ENCODE results near the gene FLYWCH2. TPM values are rescaled to one million over a fixed set of nuclear protein-coding genes. Genes with fewer than 3 reads are reported as not detected.

The FLYWCH2 gene
- total and polyA plus RNA-seq, 2 of the 13 experiments (the other 11 are each of a cell fraction or from before 2014, with no cell fraction given), result 16.9 to 19.8 TPM

DNA sequence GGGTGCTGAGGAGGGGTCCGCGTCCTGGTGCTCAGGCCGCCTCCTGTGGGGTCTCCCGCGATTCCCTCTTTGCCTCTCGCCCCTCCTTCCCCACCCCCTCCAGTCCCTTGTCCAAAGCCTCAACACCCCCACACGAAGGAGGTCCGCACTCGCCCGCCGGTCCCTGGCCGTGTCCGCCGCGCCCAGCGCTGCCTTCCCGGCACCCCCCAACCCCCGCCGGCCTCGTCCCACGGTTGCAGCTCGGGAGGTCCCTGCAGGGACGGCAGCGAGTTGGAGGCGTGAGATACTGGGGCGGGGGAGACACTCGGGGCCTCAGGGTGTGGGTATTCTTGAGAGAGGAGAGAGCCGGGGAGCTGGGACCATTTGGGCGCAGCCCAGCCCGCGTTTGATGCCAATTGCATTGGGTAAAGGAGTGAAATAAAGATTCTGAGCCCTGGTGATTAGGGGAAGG lies 468 bp downstream of the FLYWCH2 start (continued):
- TF ChIP-seq ZNF510 (CRISPR knock-in tag; IDR thresholded peaks at IDR 0.05; ENCODE audit: low read depth), result no peak; the same call in 1 of the 2 replicates
- TF ChIP-seq THYN1 (CRISPR knock-in tag; IDR thresholded peaks at IDR 0.05; ENCODE audit: borderline replicate concordance, low read depth), result no peak
- TF ChIP-seq, protein P1, sequence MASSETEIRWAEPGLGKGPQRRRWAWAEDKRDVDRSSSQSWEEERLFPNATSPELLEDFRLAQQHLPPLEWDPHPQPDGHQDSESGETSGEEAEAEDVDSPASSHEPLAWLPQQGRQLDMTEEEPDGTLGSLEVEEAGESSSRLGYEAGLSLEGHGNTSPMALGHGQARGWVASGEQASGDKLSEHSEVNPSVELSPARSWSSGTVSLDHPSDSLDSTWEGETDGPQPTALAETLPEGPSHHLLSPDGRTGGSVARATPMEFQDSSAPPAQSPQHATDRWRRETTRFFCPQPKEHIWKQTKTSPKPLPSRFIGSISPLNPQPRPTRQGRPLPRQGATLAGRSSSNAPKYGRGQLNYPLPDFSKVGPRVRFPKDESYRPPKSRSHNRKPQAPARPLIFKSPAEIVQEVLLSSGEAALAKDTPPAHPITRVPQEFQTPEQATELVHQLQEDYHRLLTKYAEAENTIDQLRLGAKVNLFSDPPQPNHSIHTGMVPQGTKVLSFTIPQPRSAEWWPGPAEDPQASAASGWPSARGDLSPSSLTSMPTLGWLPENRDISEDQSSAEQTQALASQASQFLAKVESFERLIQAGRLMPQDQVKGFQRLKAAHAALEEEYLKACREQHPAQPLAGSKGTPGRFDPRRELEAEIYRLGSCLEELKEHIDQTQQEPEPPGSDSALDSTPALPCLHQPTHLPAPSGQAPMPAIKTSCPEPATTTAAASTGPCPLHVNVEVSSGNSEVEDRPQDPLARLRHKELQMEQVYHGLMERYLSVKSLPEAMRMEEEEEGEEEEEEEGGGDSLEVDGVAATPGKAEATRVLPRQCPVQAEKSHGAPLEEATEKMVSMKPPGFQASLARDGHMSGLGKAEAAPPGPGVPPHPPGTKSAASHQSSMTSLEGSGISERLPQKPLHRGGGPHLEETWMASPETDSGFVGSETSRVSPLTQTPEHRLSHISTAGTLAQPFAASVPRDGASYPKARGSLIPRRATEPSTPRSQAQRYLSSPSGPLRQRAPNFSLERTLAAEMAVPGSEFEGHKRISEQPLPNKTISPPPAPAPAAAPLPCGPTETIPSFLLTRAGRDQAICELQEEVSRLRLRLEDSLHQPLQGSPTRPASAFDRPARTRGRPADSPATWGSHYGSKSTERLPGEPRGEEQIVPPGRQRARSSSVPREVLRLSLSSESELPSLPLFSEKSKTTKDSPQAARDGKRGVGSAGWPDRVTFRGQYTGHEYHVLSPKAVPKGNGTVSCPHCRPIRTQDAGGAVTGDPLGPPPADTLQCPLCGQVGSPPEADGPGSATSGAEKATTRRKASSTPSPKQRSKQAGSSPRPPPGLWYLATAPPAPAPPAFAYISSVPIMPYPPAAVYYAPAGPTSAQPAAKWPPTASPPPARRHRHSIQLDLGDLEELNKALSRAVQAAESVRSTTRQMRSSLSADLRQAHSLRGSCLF (CRISPR knock-in tag; IDR thresholded peaks at IDR 0.05; ENCODE audit: borderline replicate concordance), result no peak
- TF ChIP-seq, protein P2, sequence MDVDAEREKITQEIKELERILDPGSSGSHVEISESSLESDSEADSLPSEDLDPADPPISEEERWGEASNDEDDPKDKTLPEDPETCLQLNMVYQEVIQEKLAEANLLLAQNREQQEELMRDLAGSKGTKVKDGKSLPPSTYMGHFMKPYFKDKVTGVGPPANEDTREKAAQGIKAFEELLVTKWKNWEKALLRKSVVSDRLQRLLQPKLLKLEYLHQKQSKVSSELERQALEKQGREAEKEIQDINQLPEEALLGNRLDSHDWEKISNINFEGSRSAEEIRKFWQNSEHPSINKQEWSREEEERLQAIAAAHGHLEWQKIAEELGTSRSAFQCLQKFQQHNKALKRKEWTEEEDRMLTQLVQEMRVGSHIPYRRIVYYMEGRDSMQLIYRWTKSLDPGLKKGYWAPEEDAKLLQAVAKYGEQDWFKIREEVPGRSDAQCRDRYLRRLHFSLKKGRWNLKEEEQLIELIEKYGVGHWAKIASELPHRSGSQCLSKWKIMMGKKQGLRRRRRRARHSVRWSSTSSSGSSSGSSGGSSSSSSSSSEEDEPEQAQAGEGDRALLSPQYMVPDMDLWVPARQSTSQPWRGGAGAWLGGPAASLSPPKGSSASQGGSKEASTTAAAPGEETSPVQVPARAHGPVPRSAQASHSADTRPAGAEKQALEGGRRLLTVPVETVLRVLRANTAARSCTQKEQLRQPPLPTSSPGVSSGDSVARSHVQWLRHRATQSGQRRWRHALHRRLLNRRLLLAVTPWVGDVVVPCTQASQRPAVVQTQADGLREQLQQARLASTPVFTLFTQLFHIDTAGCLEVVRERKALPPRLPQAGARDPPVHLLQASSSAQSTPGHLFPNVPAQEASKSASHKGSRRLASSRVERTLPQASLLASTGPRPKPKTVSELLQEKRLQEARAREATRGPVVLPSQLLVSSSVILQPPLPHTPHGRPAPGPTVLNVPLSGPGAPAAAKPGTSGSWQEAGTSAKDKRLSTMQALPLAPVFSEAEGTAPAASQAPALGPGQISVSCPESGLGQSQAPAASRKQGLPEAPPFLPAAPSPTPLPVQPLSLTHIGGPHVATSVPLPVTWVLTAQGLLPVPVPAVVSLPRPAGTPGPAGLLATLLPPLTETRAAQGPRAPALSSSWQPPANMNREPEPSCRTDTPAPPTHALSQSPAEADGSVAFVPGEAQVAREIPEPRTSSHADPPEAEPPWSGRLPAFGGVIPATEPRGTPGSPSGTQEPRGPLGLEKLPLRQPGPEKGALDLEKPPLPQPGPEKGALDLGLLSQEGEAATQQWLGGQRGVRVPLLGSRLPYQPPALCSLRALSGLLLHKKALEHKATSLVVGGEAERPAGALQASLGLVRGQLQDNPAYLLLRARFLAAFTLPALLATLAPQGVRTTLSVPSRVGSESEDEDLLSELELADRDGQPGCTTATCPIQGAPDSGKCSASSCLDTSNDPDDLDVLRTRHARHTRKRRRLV (CRISPR knock-in tag; IDR thresholded peaks at IDR 0.05), result no peak
- no peak; the same call in 1 of the 2 replicates for TF ChIP-seq ETV6 (CRISPR knock-in tag; conservative IDR thresholded peaks at IDR 0.05)
- no peak for TF ChIP-seq SMYD3 (CRISPR knock-in tag; IDR thresholded peaks at IDR 0.05)
- TF ChIP-seq, protein P3, sequence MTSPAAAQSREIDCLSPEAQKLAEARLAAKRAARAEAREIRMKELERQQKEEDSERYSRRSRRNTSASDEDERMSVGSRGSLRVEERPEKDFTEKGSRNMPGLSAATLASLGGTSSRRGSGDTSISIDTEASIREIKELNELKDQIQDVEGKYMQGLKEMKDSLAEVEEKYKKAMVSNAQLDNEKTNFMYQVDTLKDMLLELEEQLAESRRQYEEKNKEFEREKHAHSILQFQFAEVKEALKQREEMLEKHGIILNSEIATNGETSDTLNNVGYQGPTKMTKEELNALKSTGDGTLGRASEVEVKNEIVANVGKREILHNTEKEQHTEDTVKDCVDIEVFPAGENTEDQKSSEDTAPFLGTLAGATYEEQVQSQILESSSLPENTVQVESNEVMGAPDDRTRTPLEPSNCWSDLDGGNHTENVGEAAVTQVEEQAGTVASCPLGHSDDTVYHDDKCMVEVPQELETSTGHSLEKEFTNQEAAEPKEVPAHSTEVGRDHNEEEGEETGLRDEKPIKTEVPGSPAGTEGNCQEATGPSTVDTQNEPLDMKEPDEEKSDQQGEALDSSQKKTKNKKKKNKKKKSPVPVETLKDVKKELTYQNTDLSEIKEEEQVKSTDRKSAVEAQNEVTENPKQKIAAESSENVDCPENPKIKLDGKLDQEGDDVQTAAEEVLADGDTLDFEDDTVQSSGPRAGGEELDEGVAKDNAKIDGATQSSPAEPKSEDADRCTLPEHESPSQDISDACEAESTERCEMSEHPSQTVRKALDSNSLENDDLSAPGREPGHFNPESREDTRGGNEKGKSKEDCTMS (CRISPR knock-in tag; conservative IDR thresholded peaks at IDR 0.05), result no peak
- no peak for TF ChIP-seq MIER2 (CRISPR knock-in tag; IDR thresholded peaks at IDR 0.05)
- peak; percentile 7; the same call in 1 of the 2 replicates for TF ChIP-seq EEA1 (CRISPR knock-in tag; IDR thresholded peaks at IDR 0.05; ENCODE audit: borderline replicate concordance)
- no peak; the same call in 1 of the 2 replicates for TF ChIP-seq ZNF543 (CRISPR knock-in tag; IDR thresholded peaks at IDR 0.05)
- TF ChIP-seq KDM5B (CRISPR knock-in tag; IDR thresholded peaks at IDR 0.05; ENCODE audit: borderline replicate concordance), result no peak; the same call in 1 of the 2 replicates
- TF ChIP-seq HNRNPL (IDR thresholded peaks at IDR 0.05; ENCODE audit: low read depth, low read length), result no peak
- TF ChIP-seq ZZZ3 (CRISPR knock-in tag; IDR thresholded peaks at IDR 0.05; ENCODE audit: borderline replicate concordance), result 0 out of 2 replicates have a peak, but pooled peaks have one; percentile 19
- TF ChIP-seq ZNF883 (CRISPR knock-in tag; IDR thresholded peaks at IDR 0.05; ENCODE audit: not compliant biosample characterization), result no peak
- 0 out of 2 replicates have a peak, but pooled peaks have one; percentile 15 for TF ChIP-seq ZBTB3 (CRISPR knock-in tag; IDR thresholded peaks at IDR 0.05; ENCODE audit: borderline replicate concordance, low read depth)

Measured in HepG2 (cell line).